Renal cortex interstitium (tissue), 11 donors: ENCODE results near the gene PAPOLA. TPM values are rescaled to one million over a fixed set of nuclear protein-coding genes. Genes with fewer than 3 reads are reported as not detected.

Experiments used
- DNase-seq, 11 donors: peaks; one replicate each; pipeline ENCODE4 v3.0.0-alpha.2; 2013; ENCODE audit warnings: low read depth in 9 of 11, low spot score in 4 of 11; ENCODE audit errors: extremely low read depth in 1 of 11
- polyA plus RNA-seq, 3 donors: library from polyadenylated mRNA; unstranded; fragments of 120-200 nt; gene quantifications; one replicate each; pipeline ENCODE4 v1.2.1, GENCODE V29; 2013; ENCODE audit not compliant: insufficient read length in 3 of 3

PAPOLA gene
- polyA plus RNA-seq, 3 donors = 198 to 241 (median 228) TPM

DNA sequence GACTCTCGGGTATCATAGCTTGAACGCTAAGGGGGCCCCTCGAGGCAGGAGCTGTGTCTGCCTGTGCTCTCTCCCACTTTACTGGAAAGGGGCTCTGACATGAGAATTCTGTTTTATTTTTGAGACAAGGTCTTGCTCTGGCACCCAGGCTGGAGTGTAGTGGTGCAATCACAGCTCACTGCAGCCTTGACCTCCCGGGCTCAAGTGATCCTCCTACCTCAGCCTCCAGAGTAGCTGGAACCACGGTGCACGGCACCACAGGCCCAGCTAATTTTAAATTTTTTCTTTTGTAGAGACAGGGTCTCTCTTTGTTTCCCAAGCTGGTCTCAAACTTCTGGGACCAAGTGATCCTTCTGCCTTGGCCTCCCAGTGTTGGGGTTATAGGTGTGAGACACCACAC is 77.7 kb downstream of the PAPOLA start:
- DNase-seq = no peak

DNA sequence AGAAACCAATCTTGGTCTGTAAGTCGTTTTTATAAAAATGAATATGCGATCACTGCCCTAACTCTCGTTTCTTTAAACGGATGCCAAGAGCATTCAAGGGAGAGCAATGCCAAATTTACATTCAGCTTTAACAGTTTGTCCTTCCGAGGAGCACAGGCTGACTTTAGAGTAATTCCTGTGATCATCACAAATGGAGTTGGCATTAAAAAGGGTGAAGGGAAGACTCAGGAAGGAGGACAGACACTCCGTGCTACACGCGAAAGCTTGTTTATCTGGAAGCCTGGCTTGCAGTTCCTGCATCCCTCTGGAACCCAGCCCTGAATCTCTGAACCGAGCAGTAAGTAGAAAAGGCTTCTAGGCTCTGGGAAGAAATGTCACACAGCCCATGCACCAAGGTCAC is 78.4 kb downstream of the PAPOLA start:
- no peak for DNase-seq

DNA sequence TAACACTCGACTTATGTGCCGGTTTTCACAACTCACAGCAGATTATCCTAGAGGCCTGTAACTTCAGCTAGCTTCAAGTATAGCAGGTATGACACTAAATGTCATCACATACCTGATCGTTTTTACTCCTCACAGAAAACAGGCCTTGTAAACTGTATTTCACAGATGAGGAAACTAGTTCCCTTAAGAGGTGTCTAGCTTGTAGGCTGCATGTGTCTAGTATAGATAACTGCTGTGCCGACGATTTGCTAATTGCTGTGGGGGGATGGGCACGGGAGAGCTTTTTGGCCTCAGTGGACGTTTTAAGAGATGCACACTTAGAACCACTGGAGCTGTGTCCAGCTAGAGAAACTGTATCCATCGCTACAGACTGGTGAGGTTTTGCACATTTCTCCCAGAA is 78.8 kb downstream of the PAPOLA start:
- no peak for DNase-seq

DNA sequence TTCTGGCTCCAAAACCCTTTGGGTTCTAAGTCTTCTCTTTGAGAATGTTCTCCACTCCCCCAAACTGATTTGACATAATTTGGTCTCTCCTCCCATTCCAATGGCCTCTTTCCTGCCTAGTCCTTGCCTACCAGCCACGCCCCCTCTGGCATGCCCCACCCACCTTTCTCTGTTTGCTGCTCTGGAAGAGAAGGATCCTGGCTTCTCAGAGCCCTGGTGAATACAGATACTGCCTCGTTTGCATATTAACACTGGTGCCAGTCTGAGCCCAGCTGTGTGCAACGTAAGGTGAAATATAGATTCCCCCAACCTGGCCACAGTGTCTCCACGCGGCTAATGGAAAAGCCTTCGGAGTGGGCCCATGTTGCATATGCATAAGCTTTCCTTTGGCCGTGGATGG is 79.7 kb downstream of the PAPOLA start:
- DNase-seq = no peak

DNA sequence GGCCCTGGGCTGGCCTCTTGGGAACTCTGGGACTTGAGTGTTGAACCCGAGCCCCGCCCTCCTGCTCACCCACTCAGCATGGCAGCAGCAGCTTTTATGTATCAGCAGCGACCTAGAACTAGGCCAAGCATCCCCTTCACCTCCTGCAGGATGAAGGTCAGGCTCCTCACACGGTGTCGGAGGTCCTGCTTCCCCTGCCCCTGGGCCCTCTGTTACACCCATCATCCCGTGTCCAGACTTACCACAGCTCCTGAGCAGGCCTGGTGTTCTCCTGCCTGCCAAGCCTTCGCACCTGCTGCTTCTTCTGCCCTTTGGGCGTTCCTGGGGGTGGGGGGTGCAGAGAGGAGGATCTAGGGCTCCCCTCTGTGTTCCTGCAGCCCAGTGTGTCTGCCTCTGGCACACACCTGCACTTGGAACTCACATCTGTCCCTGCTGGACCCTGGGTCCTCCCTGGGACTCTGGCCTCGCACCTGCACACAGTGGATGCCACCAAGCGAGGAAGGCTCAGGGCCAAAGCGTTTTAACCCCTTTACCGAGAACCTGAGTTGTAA is 80.3 kb downstream of the PAPOLA start:
- no peak for DNase-seq

DNA sequence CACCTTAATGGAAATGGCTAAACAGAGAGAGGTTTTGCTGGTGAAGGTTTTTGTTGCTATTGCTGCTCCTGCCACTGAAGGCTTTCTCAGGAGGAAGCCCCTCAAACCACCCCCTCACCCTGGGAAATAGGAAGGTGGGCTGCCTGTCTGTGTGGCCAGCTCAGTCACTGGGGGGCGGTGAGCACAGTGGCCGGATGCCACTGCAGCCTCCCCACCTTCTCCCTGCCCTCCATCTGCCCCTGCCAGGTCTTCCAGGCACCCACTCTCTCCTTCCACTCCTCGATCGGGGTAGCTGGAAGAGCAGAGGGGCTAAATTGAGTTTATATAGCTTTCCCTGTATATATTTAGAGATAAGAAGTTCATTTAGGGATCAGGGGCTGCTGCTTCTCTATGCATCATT is 80.8 kb downstream of the PAPOLA start:
- no peak for DNase-seq

DNA sequence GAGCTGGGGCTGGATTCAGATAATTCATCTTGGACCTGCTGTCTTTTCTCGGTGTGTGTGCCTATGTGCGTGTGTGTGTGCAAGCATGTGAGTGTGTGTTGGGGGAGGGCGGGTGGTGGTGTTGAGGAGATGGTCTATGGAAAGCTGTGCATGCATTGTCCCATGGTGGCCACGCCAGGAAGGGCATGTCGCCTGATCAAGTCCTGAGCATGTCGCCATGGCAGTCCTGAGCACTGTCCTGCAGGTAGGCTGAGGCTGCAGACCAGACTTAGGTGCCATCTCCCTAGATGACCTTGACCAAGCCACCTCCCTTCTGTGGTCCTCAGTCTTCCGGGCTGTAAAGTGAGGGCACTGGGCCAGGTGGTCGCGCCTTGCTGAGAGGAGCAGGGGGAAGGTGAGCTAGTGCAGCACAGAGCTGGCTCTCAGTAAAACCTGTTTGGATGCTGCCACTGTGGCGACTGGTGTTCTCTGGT is 81.4 kb downstream of the PAPOLA start:
- no peak for DNase-seq

DNA sequence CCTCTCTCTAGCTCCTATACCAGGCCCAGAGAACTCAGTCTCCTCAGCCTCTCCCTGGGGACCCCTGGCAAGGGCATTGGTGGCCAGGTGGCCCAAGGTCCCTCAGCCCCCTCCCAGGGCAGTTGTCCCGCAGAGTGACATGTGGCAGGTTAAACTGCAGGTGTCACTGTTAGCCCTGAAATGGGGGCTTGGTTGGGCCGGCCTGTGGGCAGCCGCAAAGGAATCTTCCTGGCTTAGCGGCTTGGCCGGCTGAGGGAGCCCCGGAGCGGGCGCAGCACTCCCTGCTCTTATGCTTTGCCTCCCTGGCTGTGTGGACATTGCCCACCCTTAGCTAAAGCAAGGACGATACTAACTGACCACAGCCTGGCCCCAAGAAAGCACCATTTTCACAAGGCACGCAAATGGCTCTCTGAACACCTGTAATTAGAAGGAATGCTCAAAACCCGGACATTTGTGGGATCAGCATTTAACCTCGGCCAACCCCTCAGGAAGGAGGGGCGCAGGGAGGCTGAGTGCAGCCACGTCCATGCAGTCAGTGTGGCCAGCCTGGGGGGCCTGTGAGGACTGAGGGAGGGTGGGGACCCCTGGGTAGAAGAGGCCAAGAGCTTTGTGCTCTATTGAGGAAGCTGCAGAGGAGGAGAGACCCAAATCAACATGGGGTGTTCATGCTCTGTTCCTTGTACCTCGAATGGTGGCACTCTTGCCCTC is 82.2 kb downstream of the PAPOLA start:
- DNase-seq = peak in 8 of 11 donors; percentile 47 to 60 (median 56)

DNA sequence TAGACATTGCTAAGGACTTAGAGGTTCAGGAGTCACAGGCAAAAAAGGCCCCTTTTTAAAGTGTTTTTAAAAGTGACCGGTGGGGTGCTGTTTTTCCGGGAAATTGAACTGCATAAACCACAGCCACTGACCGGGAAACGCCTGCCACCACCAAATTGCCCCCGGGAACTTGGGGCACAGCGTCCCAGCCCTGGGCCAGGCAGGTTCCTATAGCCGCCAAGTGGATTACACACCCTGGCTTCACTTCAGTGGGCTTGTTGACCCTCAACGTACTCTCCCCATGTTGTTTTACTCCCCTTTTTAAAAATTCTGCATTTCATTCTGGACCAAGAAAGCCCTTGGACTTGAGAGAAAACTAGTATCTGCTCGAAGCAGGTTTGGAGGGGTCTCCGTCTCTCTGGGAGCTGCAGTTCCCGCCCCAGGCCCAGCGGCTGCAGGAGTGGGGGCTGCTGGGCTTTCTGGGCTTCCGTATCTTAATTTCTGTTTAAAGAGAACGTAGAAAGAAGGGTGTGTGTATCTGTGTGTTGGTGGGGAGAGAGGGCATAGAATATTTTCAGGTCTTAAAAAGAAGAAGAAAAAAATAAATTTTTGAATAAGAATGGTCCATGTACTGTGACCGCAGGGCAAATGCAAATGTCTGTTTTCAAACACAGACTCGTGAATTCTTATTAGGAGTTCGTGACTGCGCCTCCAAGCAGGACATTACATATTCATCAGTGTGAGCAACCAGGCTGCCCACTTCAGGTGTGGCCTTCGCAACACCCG is 82.9 kb downstream of the PAPOLA start:
- DNase-seq = no peak

DNA sequence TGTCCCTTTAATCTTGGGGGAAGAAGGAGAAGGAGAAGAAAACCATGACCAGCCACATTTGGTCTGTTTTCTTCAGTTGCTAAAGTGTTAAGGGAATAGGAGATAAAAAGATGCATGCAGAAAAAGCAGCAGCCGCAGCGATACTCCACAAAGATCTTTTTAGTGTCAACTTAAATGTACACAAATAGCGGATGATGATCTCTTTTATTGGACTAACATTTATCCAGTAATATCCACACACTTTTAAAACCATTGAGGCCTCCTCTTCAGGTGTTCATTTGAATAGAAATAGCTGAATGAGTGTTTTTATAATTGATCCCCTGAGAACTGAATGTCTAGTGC is 83.5 kb downstream of the PAPOLA start:
- no peak for DNase-seq

DNA sequence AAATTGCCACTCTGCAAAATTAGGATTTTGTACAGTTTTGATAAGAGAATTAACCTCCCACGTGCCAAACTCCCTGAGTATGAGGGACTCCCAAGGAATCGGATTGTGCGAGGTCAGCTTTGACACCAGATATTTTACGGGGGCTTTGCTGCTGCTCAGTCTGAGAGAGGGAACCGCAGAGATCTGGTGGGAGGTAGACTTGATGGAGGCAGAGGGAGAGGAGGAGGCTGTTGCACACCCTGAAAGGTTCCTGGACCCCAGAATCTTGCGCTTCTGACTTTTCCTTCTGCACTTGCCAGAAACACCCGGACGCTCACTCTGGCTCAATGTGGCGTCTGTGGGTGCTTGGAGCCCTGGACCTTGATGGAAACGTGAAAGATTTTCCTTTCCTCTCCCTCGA is 83.9 kb downstream of the PAPOLA start:
- DNase-seq = no peak

DNA sequence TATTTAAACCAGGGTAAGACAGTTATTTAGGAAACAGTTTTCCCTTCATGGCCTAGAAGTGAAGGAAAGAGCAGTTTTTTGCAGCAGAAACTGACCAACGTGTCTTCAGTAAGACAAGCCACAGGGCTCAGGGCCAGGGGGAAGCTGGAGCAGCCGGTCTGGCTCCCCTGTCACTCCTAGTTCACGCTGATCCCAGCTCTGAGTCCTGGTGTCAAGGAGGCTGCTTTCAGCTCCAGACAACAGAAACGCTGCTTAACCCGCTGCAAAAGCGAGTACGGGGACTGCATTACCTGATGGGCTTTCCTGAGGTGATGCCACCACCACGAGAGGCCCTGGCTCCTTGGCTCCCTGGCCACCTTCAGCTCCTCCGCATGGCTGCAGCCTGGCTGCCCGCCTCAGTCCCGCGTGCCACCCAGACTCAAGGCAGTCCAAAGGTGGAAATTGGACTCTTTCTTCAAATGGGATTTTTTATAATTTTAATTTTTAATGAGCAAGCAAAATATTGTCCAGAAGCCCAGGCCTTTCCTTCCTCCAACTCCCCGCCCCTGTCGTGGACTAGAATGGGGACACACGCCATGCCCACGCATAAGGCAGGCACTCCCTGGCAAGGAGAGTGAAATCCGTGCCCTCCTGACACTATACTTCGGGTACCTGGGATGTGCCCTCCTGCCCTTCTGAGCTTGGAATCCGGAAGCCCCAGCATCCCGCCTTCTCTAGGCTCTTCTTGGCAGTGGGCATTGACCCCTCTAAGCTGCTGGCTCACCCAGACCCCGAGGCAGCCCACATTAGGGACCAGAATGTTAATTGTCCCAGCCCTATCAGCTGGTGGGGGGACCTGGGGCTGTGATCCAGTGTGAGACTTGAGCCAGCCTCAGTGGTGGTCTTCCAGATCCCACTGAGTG is 85.0 kb downstream of the PAPOLA start:
- DNase-seq = no peak

DNA sequence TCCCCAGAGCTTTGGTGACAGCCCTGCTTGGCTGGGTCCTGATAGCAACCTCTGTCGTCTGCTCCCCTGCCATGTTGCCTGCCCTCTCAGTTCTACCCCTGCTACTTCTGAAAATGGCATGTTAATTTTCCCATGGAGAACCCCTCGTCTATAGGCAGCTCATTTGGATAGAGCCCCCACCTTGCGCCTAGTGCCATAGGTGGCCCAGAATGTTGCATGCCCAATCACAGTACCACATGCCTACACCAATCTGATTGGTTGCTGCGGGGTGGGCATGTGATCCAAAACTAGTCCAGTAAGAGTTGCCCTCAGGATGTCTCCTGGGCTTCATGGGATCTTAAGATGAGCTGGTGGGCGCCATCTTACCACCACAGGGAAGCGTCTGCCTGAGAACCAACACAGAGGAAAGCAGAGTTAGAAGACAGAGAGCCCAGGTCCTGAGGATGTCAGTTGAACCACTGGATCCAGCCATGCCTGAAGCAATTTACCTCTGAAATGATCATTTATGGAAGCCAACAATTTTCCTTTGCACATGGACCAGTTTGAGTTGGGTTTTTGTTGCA is 85.7 kb downstream of the PAPOLA start:
- DNase-seq = no peak

DNA sequence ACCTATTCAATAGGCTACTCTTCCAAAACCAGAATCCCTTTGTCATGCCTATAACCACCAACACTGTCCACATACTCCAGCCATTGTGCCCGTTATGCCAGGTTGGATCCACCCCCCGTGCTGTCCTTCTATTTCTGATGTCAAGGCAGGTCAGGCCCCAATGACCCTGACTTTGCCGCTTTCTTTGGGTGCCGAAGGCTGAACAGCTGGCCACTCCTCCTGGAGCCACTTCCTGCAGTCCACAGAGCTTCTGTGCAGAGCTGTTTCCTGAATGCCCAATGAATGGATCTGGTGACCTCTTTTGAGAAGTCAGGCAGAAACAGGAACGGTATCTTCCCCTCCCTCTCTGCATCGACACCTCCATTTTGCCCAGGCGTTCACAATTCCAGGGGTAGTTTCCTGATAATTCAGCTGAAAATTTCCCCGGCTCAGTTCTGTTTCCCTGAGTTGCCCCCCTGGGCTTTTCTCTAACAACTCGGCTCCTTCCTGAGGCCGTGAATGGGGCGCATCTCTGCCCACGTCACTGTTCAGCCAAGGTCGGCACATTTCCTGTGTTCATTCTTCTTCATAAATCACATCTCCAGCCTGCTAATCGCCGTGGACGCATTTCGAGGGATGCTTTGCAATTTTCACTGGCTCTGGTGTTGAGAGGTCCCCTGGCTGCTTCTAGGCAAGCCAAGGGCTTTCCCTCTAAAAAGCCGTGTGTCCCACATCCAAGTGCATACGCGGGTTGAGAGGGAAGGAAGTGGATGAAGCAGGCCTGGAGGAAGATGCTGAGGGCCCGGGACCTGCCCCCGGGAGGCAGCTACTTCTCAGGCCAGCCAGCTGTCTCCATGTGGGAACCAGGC is 86.5 kb downstream of the PAPOLA start:
- DNase-seq = no peak

DNA sequence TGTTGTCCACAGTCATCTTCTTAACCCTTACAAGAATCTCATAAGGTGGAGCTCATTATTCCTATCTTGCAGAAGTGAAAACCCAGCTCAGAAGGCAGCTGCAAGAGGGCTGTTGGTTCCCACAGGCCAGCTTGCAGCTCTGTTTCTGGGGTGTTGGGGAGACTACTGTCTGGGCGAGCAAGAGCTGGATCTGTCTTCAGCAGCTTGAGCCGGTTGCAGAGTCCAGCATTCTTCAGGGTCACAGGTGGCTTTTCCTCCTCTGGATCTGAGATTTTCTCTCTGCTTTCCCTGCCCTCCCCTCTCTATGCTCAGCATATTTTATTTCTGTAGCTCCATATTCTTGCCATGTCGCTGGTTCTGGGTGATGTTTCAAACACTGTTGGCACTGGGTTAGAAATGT is 87.4 kb downstream of the PAPOLA start:
- DNase-seq = no peak

DNA sequence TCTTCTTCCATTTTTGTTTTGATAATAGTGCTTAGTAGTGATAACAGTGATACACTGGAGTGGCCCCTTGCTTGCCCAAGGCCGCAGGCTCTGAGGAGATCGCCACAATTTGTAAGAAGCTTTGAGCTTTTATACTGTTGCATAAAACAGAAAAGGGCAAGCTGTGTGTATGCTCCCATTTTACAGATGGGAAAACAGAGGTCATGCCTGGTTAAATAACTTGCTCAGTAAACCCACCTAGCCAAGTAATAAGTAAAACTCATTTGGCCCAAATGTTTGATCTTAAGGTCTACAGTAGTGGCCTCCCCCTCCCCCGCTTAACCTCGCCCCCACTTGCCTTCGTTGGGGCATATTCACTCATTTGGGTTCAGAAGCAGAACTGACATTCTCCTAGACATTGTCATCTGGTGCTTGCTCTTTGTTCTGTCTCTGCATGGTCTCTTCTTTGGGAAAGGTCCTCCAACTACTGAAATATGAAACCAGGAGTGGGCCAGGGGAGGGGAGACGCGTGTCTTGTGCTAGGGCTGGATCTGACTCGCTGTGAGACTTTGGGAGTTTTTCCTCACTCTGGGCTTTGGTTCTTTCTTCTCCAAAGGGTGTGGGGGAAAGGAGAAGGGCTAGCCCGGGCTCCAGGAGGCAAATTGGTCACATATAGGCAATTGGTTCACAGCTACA is 88.1 kb downstream of the PAPOLA start:
- DNase-seq = no peak

DNA sequence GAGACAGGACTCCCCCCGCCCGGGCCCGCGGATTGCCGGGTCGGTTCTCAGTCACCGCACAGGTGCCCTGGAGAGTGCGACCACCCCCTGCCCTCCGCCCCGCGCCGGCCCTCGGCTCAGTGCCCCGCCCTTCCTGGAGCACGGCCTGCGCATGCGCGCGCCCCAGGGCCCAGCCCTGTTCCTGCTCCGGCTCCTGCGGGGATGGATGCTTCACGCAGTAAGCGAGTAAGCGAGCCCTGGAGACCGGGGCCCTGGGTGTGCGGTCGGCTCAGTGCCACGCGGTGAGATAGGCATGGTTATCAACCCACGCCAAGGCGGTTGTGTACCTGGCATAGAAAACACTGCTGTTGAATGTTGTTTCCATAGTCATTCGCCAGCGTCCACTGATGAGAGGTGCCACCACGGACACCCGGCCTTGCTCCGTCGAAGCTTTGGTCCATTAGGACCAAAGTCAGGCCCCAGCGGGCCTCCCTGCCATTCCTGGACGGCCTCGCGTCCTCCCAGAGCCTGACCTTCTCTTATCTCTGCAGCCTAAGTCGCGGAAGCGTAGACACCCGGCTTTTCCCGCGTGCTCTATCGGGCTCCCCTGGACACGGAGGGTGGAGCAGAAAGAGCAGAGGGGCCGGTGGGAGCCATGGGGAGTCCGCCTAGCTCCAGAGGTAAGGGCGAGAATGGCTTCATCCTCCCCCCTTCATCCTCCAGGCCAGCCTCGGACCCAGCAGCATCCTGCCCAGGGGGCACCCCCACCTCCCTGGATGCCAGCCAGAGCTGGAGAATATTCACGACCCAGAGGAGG is 90.6 kb downstream of the PAPOLA start:
- no peak for DNase-seq
